ENCODE data around the gene CMSS1.

- TF ChIP-seq MLX (CRISPR knock-in tag; IDR thresholded peaks at IDR 0.05) (no peak), NFE2L1 (CRISPR knock-in tag; IDR thresholded peaks at IDR 0.05) (no peak), IRF1 (CRISPR knock-in tag; IDR thresholded peaks at IDR 0.05) (no peak), NR1H2 (CRISPR knock-in tag; IDR thresholded peaks at IDR 0.05) (no peak), GRHL2 (CRISPR knock-in tag; IDR thresholded peaks at IDR 0.05; ENCODE audit: insufficient replicate concordance, severe bottlenecking) (no peak), E2F1 (CRISPR knock-in tag; IDR thresholded peaks at IDR 0.05) (no peak), JUN (CRISPR knock-in tag; IDR thresholded peaks at IDR 0.05) (no peak), STAT6 (CRISPR knock-in tag; conservative IDR thresholded peaks at IDR 0.05; ENCODE audit: low read depth) (no peak), SP1 (CRISPR knock-in tag; conservative IDR thresholded peaks at IDR 0.05) (no peak), ZNF232 (CRISPR knock-in tag; IDR thresholded peaks at IDR 0.05) (no peak)
- TF ChIP-seq, protein P1, sequence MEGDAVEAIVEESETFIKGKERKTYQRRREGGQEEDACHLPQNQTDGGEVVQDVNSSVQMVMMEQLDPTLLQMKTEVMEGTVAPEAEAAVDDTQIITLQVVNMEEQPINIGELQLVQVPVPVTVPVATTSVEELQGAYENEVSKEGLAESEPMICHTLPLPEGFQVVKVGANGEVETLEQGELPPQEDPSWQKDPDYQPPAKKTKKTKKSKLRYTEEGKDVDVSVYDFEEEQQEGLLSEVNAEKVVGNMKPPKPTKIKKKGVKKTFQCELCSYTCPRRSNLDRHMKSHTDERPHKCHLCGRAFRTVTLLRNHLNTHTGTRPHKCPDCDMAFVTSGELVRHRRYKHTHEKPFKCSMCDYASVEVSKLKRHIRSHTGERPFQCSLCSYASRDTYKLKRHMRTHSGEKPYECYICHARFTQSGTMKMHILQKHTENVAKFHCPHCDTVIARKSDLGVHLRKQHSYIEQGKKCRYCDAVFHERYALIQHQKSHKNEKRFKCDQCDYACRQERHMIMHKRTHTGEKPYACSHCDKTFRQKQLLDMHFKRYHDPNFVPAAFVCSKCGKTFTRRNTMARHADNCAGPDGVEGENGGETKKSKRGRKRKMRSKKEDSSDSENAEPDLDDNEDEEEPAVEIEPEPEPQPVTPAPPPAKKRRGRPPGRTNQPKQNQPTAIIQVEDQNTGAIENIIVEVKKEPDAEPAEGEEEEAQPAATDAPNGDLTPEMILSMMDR (IDR thresholded peaks at IDR 0.05), result no peak
- TF ChIP-seq, protein P2, sequence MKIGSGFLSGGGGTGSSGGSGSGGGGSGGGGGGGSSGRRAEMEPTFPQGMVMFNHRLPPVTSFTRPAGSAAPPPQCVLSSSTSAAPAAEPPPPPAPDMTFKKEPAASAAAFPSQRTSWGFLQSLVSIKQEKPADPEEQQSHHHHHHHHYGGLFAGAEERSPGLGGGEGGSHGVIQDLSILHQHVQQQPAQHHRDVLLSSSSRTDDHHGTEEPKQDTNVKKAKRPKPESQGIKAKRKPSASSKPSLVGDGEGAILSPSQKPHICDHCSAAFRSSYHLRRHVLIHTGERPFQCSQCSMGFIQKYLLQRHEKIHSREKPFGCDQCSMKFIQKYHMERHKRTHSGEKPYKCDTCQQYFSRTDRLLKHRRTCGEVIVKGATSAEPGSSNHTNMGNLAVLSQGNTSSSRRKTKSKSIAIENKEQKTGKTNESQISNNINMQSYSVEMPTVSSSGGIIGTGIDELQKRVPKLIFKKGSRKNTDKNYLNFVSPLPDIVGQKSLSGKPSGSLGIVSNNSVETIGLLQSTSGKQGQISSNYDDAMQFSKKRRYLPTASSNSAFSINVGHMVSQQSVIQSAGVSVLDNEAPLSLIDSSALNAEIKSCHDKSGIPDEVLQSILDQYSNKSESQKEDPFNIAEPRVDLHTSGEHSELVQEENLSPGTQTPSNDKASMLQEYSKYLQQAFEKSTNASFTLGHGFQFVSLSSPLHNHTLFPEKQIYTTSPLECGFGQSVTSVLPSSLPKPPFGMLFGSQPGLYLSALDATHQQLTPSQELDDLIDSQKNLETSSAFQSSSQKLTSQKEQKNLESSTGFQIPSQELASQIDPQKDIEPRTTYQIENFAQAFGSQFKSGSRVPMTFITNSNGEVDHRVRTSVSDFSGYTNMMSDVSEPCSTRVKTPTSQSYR (CRISPR knock-in tag; IDR thresholded peaks at IDR 0.05), result no peak
Observed at GRCh38 chr3:100082714-100083113, 265.1 kb downstream of the CMSS1 start.
